Erythroblast (primary cell): ENCODE data around the gene CELF2.

Experiments
- GATA1 ChIP-seq: IDR thresholded peaks from 2 replicates; pipeline ENCODE4 v1.6.1; 2011; ENCODE audit warnings: low read depth, mild to moderate bottlenecking, control low read depth, low read length, moderate library complexity
- POLR2A ChIP-seq: IDR thresholded peaks from 2 replicates; pipeline ENCODE4 v1.6.1; 2011; ENCODE audit warnings: mild to moderate bottlenecking, low read length

- TF ChIP-seq POLR2A (no peak), GATA1 (no peak)
Observed at GRCh38 chr10:11081408-11081807, 63.7 kb downstream of the CELF2 start.
